EL (cell line): ENCODE data around the gene TMOD2.

Experiments used
- DNase-seq: peaks from one replicate; pipeline ENCODE4 v3.0.0-alpha.2; 2016

TMOD2 gene

GRCh38 chr15:51863131-51863530, 111.7 kb downstream of the TMOD2 start:
- DNase-seq = no peak

GRCh38 chr15:51864408-51865056, 113.1 kb downstream of the TMOD2 start:
- no peak for DNase-seq

GRCh38 chr15:51865317-51865716, 113.9 kb downstream of the TMOD2 start:
- no peak for DNase-seq
